ENCODE results near the gene SPINT4. TPM values are rescaled to one million over a fixed set of nuclear protein-coding genes. Genes with fewer than 3 reads are reported as not detected.
"Not testable (repeated sequence)": the region's sequence is repeated elsewhere in the genome, so short reads cannot be mapped to it uniquely, and the experiment has no call there.

SPINT4 gene
- total RNA-seq (not detected in 2 replicates), polyA plus RNA-seq (not detected in 2 replicates)

GRCh38 chr20:45722047-45722446 lies at the start of gene SPINT4:
TSS of gene SPINT4 (plus strand) at chr20:45722347. CDS start at chr20:45722368, 21 bp downstream.
- Histone ChIP-seq H3K27me3 (no peaks in the 10 kb centered on the region), H3K9me3 (ENCODE audit: low read depth) (no peaks in the 10 kb centered on the region), H3K4me1 (ENCODE audit: low read depth) (no peaks in the 10 kb centered on the region), H3K27ac (no peak within 1 kb of the TSS), H3K36me3 (no peaks in the 10 kb centered on the region), H3K4me3 (no peak within 1 kb of the TSS)
- no peak for DNase-seq (ENCODE audit: low read depth in 1 of 2, low spot score in 1 of 2)
- TF ChIP-seq, protein P1, sequence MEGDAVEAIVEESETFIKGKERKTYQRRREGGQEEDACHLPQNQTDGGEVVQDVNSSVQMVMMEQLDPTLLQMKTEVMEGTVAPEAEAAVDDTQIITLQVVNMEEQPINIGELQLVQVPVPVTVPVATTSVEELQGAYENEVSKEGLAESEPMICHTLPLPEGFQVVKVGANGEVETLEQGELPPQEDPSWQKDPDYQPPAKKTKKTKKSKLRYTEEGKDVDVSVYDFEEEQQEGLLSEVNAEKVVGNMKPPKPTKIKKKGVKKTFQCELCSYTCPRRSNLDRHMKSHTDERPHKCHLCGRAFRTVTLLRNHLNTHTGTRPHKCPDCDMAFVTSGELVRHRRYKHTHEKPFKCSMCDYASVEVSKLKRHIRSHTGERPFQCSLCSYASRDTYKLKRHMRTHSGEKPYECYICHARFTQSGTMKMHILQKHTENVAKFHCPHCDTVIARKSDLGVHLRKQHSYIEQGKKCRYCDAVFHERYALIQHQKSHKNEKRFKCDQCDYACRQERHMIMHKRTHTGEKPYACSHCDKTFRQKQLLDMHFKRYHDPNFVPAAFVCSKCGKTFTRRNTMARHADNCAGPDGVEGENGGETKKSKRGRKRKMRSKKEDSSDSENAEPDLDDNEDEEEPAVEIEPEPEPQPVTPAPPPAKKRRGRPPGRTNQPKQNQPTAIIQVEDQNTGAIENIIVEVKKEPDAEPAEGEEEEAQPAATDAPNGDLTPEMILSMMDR (IDR thresholded peaks at IDR 0.05; ENCODE audit: low read depth, low read length): no peak

- DNase-seq (ENCODE audit: low read depth in 1 of 2, low spot score in 1 of 2): no peak
- no peaks in the 10 kb centered on the region for H3K4me1 ChIP-seq (ENCODE audit: low read depth)
- TF ChIP-seq, protein P1 (IDR thresholded peaks at IDR 0.05; ENCODE audit: low read depth, low read length): no peak
- H3K36me3 ChIP-seq: no peaks in the 10 kb centered on the region
- no peak overlapping the region for H3K4me3 ChIP-seq
- H3K27me3 ChIP-seq: no peaks in the 10 kb centered on the region
- no peaks in the 10 kb centered on the region for H3K9me3 ChIP-seq (ENCODE audit: low read depth)
- no peak overlapping the region for H3K27ac ChIP-seq
These were observed 49.4 kb upstream of the SPINT4 start for GRCh38 chr20:45672765-45673164.

DNA sequence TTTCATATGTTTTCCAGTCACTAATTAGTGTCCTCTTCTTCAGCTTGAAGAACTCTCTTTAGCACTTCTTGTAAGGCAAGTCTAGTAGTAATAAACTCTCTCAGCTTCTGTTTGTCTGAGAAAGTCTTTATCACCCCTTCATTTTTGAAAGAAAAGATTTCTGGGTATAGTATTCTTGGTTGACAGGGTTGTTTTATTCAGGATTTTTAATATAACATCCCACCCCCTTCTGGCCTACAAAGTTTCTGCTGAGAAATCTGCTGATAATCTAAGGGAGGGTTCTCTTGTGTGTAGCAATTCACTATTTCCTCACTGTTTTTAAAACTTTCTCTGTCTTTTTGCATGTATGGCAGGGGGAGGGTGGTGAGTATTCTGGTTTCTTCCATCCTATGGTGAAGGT lies 42.5 kb upstream of the SPINT4 start:
- Histone ChIP-seq H3K36me3 (no peaks in the 10 kb centered on the region), H3K27me3 (no peaks in the 10 kb centered on the region), H3K4me3 (no peak overlapping the region), H3K4me1 (ENCODE audit: low read depth) (no peaks in the 10 kb centered on the region), H3K9me3 (ENCODE audit: low read depth) (no peaks in the 10 kb centered on the region), H3K27ac (no peak overlapping the region)
- TF ChIP-seq, protein P1 (IDR thresholded peaks at IDR 0.05; ENCODE audit: low read depth, low read length): no peak
- DNase-seq (ENCODE audit: low read depth in 1 of 2, low spot score in 1 of 2): no peak

GRCh38 chr20:45685896-45686295 lies 36.3 kb upstream of the SPINT4 start:
- Histone ChIP-seq H3K4me3 (no peak overlapping the region), H3K27ac (no peak overlapping the region), H3K4me1 (ENCODE audit: low read depth) (no peaks in the 10 kb centered on the region), H3K27me3 (no peaks in the 10 kb centered on the region), H3K9me3 (ENCODE audit: low read depth) (no peaks in the 10 kb centered on the region), H3K36me3 (no peaks in the 10 kb centered on the region)
- TF ChIP-seq, protein P1 (IDR thresholded peaks at IDR 0.05; ENCODE audit: low read depth, low read length): peak; percentile 5
- peak in 1 of 2 donors; percentile 1 for DNase-seq (ENCODE audit: low read depth in 1 of 2, low spot score in 1 of 2)

- H3K27ac ChIP-seq; DNase-seq (ENCODE audit: low read depth in 1 of 2, low spot score in 1 of 2); H3K36me3 ChIP-seq; H3K4me1 ChIP-seq (ENCODE audit: low read depth); H3K27me3 ChIP-seq; H3K9me3 ChIP-seq (ENCODE audit: low read depth); H3K4me3 ChIP-seq: not testable (repeated sequence)
These were observed 28.8 kb upstream of the SPINT4 start for GRCh38 chr20:45693346-45693745.

DNA sequence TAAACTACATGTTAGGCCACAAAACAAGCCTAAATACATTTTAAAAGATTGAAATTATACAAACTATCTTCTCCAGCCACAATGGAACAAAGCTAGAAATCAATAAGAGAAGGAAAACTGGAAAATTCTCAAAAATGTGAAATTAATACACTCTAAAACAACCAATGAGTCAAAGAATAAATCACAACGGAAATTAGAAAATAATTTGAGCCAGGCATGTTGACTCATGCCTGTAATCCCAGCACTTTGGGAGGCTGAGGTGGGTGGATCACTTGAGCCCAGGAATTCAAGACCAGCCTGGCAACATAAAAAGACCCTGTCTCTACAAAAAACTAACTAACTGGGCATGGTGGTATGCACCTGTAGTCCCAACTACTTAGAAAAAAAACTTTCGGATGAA lies 26.7 kb upstream of the SPINT4 start:
- DNase-seq (ENCODE audit: low read depth in 1 of 2, low spot score in 1 of 2): no peak
- no peak overlapping the region for H3K27ac ChIP-seq
- no peaks in the 10 kb centered on the region for H3K27me3 ChIP-seq
- no peaks in the 10 kb centered on the region for H3K9me3 ChIP-seq (ENCODE audit: low read depth)
- H3K4me3 ChIP-seq: no peak overlapping the region
- TF ChIP-seq, protein P1 (IDR thresholded peaks at IDR 0.05; ENCODE audit: low read depth, low read length): no peak
- H3K4me1 ChIP-seq (ENCODE audit: low read depth): no peaks in the 10 kb centered on the region
- H3K36me3 ChIP-seq: no peaks in the 10 kb centered on the region
